ENCODE measurements around the gene CAMK2B. TPM values are rescaled to one million over a fixed set of nuclear protein-coding genes. Genes with fewer than 3 reads are reported as not detected.

The CAMK2B gene
- total and polyA plus RNA-seq, 2 experiments from 2014 or later: not detected

- Histone ChIP-seq H3K79me2 (replicated peaks; ENCODE audit: insufficient read depth) (no peaks in the 10 kb centered on the region), H3K4me2 (no peak overlapping the region), H2AFZ (no peak overlapping the region), H3K36me3 (ENCODE audit: insufficient read depth) (no peaks in the 10 kb centered on the region), H3K4me1 (ENCODE audit: insufficient read depth) (peaks cover 11% of the 10 kb centered on the region), H3K27ac (ENCODE audit: low read depth) (no peak overlapping the region), H4K20me1 (replicated peaks; ENCODE audit: insufficient read depth) (0 out of 2 replicates have a peak, but pooled peaks cover 3% of the 10 kb centered on the region), H3F3A (replicated peaks; ENCODE audit: low read depth) (no peaks in the 10 kb centered on the region), H3K4me3 (no peak overlapping the region), H3K27me3 (ENCODE audit: insufficient read depth) (no peaks in the 10 kb centered on the region), H3K9me2 (ENCODE audit: insufficient read depth) (no peaks in the 10 kb centered on the region)
- TF ChIP-seq JUNB (IDR thresholded peaks at IDR 0.05; ENCODE audit: unreplicated experiment) (no peak), ZNF462 (CRISPR knock-in tag; IDR thresholded peaks at IDR 0.05) (no peak), EZH2 (IDR thresholded peaks at IDR 0.05; ENCODE audit: low read depth, unreplicated experiment) (no peak)
- no peak overlapping the region for H3K4me3 Mint-ChIP-seq
- no peak for DNase-seq (ENCODE audit: low spot score)
- no peaks in the 10 kb centered on the region for H3K9me3 Mint-ChIP-seq
- ATAC-seq: no peak
- peaks cover 16% of the 10 kb centered on the region; the same call in 2 of the 3 replicates for H3K36me3 Mint-ChIP-seq (ENCODE audit: low read depth)
- no peak overlapping the region for H3K27ac Mint-ChIP-seq
- peaks cover 39% of the 10 kb centered on the region for H3K4me1 Mint-ChIP-seq
- H3K27me3 Mint-ChIP-seq (ENCODE audit: insufficient read depth, low read depth, poor library complexity): peaks cover 4% of the 10 kb centered on the region
These were observed 109.4 kb downstream of the CAMK2B start for GRCh38 chr7:44216019-44216418.

GRCh38 chr7:44215531-44215930 is 109.9 kb downstream of the CAMK2B start:
- Histone ChIP-seq H4K20me1 (replicated peaks; ENCODE audit: insufficient read depth) (0 out of 2 replicates have a peak, but pooled peaks cover 3% of the 10 kb centered on the region), H3K4me3 (no peak overlapping the region), H3K27me3 (ENCODE audit: insufficient read depth) (no peaks in the 10 kb centered on the region), H3K9me2 (ENCODE audit: insufficient read depth) (no peaks in the 10 kb centered on the region), H3K4me2 (no peak overlapping the region), H3K36me3 (ENCODE audit: insufficient read depth) (no peaks in the 10 kb centered on the region; the same call in 1 of the 2 replicates), H3K4me1 (ENCODE audit: insufficient read depth) (peaks cover 11% of the 10 kb centered on the region), H3K79me2 (replicated peaks; ENCODE audit: insufficient read depth) (no peaks in the 10 kb centered on the region), H3K27ac (ENCODE audit: low read depth) (no peak overlapping the region), H3F3A (replicated peaks; ENCODE audit: low read depth) (no peaks in the 10 kb centered on the region), H2AFZ (no peak overlapping the region)
- no peak for DNase-seq (ENCODE audit: low spot score)
- H3K36me3 Mint-ChIP-seq (ENCODE audit: low read depth): peaks cover 20% of the 10 kb centered on the region
- H3K4me3 Mint-ChIP-seq: no peak overlapping the region
- peaks cover 39% of the 10 kb centered on the region for H3K4me1 Mint-ChIP-seq
- no peak for ATAC-seq
- no peak overlapping the region for H3K27ac Mint-ChIP-seq
- no peaks in the 10 kb centered on the region for H3K9me3 Mint-ChIP-seq
- H3K27me3 Mint-ChIP-seq (ENCODE audit: insufficient read depth, low read depth, poor library complexity): peaks cover 4% of the 10 kb centered on the region
- TF ChIP-seq REST (IDR thresholded peaks at IDR 0.05; ENCODE audit: unreplicated experiment) (no peak), ZNF114 (CRISPR knock-in tag; IDR thresholded peaks at IDR 0.05) (no peak), ETS1 (IDR thresholded peaks at IDR 0.05) (no peak), NANOG (IDR thresholded peaks at IDR 0.05; ENCODE audit: borderline replicate concordance) (no peak), JUNB (IDR thresholded peaks at IDR 0.05; ENCODE audit: unreplicated experiment) (no peak), EZH2phosphoT487 (IDR thresholded peaks at IDR 0.05; ENCODE audit: unreplicated experiment) (no peak)

Data from GM23338 (cell line).